Stimulated activated CD8-positive, alpha-beta memory T cell treated with anti-CD3 and anti-CD28 coated beads, Interleukin-12 subunit alpha, Interleukin-12 subunit beta, amount 100 ng/mL, for 24 hours (primary cell): Measurements from ENCODE around the gene ABCA7.
"Not testable (repeated sequence)": the region's sequence is repeated elsewhere in the genome, so short reads cannot be mapped to it uniquely, and the experiment has no call there.

ENCODE experiments used
- DNase-seq: peaks from one replicate; pipeline ENCODE4 v3.0.0-alpha.2; 2020; ENCODE audit errors: extremely low read depth

Gene ABCA7

DNA sequence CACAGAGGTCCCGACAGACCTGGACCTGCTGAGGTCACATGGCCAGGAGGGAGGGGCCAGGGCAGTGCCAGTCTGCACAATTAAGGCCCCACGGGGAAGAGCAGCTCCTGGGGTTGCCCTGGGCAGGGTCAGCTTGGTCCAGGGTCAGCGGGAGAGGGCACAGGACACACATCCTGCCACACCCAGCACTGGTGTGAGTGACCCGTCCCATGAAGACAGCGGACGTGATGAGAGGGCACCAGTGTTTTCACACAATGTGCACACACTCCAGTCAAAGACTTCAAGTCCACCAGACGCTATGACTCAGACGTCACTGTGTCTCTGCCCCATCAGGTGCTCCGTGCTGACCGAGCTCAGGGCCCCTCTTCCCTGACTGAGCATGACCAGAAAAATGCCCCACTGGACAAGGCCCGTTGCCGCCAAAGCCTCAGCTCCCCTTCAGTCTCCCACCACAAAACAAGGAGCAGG lies 23.2 kb upstream of the ABCA7 start:
- no peak for DNase-seq

DNA sequence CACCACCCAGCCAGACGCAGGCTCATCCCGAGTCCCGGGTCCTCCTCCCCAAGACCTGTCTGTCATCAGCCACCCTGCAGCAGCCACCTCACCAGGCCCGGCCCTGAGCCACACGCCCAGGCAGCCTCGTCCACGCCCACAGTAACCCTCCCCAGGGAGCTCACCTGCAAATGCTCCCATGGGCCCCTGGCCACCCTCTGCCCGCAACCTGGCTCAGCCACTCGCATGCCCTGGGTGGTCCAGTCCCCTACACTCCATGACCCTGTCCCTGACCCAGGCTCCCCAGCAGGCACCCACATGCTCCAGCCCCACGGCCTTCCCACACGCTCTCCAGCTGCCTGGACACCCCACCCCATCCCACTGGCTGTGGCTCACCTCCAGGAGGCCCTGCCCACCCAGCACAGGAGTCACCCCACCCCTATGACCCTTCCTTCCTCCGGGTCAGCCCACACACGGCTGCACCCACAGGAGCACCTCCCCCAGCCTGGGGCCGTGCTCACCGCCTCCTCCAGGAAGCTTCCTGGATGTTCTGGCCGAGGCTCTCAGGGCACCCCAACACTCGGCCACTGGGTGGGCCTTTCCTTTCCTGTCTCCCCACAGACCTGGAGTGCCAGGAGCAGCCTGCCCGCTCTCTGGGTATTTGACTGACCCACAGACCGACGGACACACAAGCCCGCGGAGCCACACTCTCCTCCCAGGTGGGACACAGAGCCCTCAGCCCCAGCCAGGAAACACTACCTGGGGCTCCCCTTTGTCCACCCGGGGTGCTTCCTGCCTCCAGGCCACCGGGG lies 22.6 kb upstream of the ABCA7 start:
- no peak for DNase-seq

DNA sequence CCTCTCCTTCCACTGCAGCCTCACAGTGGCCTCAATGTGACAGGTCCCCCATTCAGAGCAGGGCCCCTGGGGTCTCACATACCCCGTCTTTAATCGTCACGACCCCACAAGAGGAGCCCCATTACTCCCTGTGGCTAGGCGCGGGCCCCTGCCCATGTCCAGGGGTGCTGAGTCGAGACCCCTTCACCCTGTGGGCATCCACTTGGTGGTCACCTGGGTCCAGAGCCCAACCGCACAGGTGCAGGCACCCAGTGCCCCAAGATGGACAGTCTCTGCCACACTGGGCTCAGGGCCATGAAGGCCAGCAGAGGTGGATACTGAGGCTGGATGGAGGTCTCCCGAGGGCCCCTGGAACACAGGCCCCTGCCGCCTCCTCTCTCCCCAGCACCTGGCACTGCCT lies 22.0 kb upstream of the ABCA7 start:
- no peak for DNase-seq

DNA sequence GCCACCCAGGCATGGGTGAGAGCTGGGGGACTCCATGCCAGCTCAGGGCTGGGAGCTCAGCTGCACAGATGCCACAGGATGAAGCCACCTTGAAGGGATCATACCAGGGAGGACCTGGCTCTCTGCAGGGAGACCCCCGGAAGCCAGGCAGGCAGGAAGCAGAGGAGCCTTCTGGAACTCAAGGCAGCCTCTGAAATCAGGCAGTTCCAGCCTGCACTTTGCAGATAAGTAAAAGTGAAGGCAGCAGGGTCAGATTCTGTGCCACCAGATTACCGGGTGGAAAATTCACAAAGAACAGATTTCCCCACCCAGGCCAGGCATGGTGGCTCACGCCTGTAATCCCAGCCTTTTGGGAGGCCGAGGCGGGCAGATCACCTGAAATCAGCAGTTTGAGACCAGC lies 21.5 kb upstream of the ABCA7 start:
- no peak for DNase-seq

DNA sequence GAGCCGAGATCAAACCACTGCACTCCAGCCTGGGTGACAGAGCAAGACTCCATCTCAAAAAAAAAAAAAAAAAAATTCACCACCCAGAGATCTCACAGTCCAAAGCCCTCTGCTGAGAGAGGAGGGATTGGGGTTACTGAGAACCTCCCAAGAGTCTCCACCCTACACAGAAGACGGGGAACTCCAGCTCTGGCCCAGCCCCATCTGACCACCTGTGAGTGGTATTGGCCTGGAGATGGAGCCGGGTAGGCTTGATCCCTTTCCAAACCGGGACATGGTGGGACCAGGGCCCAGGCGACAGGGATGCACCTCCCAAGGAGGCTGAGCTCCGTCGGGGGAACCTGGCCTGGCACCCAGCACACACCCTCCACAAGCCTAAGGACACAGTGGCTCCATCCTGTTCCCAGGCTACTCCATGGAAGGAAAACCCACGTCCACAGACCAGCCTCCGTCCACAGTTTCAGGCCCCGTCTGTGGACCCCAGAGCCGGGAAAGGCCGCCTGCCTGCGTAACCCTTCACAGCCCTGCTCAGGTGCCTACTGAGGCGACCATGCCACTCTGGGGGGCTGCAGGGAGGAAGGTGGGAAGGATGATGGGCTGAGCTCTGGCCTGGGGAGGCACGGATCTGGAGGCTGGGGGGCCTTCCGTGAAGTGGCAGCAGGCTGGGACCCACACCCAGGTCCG lies 20.8 kb upstream of the ABCA7 start:
- DNase-seq = no peak

DNA sequence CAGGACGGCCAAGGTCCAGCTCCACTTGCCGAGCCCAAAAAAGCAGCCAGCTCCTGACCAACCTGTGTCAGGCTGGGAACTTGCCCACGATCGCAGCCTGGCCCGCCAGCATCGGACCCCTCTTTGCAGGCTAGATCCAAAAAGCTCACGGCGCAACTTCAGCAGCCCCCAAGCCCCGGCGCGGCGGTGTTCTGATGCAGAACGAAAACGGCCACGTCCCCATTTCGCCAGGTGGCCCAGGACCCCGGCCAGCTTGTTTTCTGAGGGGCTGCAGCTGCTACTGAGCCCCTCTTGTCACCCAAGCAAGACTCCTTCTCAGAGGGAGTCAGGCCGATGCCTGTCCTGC lies 20.3 kb upstream of the ABCA7 start:
- DNase-seq = no peak

DNA sequence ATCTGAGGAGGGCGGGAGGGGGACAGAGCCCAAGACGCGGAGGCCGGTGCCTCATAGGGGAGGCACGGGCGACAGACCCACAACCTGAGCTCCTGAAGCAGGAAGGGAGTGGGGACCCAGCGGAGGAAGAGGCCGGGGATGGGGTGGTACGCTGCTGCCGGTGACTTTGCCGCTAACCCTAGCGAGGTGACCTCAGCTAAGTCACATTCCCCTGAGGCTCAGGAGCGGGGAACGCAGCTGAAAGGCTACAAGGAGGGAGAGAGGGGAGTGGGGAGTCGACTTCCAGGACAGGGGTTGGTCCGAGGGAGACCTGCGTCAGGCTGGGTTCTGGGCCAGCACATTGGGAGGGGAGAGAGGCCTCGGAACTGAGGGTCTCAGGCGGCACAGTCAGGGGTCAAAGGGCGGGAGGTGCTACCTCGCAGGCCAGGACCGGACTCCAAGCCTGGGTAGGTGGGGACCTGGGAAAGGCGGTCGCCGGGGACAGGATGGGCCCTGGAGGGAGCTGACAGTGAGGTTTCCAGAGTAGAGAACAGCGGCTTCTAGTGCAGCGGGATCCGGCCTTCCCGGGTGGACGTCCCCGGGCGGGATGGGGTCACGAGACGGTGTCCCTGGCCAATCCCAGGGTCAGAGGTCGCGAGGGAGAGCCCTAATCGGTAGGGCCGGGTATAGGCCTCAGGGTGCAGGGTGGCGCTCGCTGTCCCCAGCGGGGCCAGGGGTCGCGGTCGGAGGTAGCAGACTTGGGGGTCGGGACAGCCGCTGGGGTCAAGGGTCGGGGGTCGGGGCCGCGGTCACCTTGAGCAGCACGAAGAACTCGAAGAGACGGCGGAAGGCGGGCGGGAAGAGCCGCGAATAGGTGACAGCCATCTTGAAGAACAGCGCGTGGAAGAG lies 19.7 kb upstream of the ABCA7 start:
- DNase-seq = no peak

DNA sequence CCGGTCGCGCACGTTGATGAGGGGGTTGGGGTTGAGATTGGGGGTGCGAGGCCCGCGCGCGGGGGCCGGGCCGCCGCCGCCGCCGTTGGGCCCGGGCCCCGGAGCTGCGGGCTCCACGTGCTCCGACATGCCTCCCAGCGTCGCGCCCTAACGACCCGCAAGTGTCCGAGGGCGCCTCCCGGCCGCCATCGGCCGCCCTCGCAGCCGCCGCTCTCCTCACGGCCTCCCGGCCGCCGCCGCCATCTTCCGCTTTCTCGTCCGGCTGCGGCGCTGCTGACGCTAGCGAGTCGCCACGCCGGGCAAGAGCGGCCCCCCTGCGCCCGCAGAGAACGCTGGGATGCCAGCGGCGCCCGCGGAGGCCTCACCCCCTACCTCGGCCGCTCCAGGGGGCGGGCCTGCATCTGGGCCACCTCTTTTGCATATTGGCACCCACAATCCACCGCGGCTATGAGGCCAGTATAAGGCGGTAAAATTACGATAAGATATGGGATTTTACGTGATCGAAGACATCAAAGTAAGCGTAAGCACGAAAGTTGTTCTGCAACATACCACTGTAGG lies 19.0 kb upstream of the ABCA7 start, which contains the start of gene TMEM259:
TSS of gene TMEM259 (minus strand) at position 256 of the 558 bp plus-strand sequence. CDS start at position 129, 127 bp downstream.
- peak; percentile 92 for DNase-seq

DNA sequence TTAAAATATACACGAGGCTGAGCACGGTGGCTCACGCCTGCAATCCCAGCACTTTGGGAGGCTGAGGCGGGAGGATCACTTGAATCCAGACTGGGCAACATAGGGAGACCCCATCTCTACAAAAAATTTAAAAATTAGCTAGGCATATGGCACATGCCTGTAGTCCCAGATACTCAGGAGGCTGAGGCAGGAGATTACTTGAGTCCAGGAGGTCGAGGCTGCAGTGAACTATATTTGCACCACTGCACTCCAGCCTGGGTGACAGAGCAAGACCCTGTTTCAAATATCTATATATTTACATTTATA lies 16.1 kb upstream of the ABCA7 start:
- DNase-seq = not testable (repeated sequence)

DNA sequence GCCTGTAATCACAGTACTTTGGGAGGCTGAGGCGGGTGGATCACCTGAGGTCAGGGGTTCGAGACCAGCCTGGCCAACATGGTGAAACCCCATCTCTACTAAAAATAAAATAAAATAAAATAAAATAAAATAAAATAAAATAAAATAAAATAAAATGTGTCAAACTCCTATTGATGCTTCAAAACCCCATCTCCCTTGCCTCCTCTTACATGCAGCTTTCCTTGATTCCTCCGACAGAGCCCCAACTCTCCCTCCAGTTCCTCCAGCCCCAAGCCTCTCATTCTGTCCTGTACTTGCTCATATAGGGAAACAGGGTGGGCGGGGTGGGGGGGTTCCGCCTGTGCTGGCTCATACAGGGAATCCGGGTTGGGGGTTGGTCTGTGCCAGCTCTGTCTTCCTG lies 14.8 kb upstream of the ABCA7 start:
- not testable (repeated sequence) for DNase-seq

DNA sequence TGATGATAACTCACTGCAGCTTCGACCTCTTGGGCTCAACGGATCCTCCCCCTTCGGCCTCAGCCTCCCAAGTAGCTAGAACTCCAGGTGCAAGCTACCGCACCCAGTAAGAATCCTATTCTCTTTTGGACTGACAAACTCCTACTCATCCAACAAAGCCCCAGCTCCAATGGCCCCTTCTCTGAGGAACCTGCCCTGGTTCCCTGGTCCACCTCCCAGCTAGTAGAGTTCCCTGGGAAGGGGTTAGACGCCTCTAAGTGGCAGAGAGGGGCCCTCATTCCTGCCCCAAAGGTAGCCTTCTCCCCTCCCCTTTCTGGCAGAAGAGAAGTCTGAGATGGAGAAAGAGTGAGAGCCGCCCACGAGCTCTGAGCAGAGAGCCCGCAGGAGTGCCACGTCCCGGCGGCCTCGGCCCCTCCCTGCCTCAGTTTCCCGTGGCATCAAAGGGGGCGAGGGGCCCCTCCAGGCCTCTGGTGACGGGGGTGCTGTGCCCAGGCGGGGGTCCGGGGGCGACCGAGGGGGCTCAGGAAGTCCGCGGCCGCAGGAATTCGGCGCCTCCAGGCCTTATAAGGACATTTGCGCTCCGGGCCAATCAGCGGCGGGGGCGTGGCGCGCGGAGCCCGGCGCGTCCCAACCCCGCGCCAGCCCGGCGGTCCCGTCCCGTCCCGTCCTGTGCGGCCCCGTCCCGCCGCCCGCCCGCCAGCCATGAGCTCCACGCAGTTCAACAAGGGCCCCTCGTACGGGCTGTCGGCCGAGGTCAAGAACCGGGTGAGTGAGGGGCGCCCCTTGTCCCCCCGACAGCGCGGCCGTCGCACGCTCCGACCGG lies 13.7 kb upstream of the ABCA7 start, which contains the start of gene CNN2:
TSS of gene CNN2 (plus strand) at position 649 of the 823 bp plus-strand sequence. CDS start at position 703, 54 bp downstream.
- DNase-seq = no peak

DNA sequence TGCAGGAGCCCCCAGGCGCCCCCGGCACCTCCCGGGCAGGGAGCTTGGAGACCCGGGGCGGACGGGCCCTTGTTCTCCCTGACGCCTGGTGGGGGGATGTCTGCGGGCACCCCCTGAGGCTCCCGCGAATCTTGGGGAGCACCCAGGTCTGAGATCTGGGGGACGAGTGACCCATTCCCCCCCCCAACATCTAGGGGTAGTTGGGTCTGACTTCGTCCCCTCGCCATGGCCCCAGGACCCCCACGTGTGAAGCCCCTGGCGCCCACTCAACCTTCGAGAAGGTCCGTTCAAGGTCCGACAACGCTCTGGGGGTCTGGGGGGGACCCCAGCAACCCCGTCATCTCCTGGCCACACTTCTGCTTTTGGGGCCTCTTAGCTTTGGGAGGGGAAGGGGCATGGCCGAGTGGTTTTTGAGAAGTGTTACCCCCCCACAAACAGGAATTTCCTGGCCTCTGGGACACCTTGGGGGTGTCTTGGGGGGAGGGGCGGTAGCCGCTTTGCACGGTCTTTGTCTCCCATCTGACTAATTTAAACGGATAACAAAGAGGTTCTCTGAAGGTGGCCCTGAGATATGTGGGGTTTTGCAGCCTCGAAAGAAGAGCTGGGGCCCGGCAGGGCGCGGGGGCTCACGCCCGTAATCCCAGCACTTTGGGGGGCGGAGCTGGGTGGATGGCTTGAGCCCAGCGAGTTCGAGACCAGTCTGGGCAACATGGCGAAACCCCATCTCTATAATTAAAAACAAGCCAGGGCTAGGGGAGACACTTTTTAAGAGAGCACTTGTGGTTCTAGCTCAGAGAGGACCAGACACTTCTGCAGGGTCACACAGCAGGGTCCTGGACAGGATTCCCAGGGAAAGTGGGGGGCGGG lies 12.9 kb upstream of the ABCA7 start:
- no peak for DNase-seq

DNA sequence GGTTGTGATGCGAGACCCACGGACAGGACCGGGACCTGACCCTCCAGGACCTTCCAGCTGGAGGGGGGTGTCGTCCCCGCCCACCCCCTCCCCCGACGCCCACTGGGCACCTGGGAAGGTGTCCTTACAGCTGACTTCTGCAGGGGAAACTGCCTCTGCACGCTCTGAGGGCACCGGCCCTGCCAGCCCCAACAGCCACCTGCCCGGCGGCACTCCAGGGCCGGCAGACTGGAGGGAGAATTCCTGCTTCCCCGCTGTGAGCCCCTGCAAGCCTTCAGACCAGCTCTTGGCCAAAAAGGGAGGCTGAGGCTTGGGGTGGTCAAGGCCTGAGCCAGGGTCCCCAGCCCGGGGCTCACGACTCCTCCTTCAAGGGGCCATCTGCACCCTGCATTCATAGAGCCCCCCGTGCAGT lies 12.3 kb upstream of the ABCA7 start:
- no peak for DNase-seq

DNA sequence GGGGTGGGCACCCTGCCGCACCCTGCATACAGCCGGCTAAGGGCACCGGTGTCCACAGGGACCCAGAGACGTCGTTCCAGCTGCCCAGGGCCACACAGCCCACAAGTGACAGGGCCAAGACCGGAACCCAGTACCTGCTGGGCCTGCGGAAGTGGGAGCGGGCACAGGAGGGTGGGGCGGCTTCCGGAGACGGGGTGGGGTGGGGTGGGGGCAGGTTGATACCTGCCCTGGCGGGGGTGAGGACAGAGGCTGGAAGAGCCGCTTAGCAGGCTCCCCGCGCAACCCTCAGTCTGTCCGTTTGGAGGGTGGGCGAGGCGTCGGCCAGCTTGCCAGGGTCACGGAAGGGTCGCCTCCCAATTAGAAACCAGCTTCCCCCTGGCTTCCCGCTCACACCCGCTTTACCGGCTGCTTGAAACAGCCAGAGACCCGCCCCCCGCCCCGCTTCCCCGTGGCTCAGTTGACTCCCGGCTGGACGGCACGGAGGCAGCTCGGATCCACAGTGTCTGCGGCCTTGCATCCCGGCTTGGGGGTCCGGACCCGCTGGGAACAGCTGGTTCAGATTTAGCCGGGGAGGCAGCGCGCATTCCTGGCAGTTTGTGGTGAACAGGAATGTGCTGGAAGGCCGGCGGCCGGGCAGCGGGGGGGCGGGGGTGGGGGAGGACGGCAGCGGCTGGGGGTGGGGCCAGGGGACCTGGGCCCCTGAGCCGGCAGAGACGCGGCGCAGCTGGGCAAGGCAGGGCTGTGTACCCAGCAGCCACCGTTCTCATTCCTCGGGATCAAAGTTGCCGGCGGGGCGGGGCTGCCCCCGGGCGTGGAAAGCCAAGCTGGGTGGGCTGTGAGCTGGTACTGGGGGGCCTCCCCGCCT lies 11.6 kb upstream of the ABCA7 start:
- no peak for DNase-seq

DNA sequence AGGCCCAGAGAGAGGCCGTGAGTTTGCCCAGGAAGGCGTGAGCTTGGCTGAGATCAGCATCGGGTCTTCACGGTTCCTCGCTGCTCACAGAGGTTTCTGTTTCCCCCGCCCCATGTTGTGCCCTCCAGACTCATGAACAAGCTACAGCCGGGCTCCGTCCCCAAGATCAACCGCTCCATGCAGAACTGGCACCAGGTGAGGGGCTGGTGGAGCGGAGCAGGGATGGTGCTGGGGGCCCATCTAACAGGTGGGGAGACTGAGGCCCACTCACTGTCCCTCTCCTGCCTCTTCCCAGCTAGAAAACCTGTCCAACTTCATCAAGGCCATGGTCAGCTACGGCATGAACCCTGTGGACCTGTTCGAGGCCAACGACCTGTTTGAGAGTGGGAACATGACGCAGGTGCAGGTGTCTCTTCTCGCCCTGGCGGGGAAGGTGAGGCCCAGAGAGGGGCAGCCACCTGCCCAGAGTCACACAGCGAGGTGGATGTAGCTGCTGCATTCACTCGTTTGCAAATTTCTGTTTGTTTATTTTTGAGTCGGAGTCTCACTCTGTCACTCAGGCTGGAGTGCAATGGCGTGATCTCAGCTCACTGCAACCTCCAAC lies 7.5 kb upstream of the ABCA7 start:
- no peak for DNase-seq

DNA sequence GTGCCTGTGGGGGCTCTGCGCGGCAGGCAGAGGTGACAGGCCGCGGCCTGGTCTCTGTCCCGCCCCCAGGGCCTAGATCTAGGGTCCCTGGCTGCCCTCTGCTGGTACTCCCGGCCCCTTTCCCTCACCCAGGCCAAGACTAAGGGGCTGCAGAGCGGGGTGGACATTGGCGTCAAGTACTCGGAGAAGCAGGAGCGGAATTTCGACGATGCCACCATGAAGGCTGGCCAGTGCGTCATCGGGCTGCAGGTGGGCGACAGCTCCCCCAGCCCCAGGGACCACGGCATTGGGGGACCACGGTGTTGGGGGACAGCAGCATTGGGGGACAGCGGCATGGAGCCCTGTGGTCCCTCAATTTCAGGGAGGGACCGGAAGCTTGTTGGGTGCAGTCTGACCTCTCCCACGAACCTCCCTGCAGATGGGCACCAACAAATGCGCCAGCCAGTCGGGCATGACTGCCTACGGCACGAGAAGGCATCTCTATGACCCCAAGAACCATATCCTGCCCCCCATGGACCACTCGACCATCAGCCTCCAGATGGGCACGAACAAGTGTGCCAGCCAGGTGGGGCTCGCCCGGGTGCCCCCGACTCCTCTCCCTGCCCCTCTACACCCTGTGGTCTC lies 3.8 kb upstream of the ABCA7 start:
- no peak for DNase-seq

DNA sequence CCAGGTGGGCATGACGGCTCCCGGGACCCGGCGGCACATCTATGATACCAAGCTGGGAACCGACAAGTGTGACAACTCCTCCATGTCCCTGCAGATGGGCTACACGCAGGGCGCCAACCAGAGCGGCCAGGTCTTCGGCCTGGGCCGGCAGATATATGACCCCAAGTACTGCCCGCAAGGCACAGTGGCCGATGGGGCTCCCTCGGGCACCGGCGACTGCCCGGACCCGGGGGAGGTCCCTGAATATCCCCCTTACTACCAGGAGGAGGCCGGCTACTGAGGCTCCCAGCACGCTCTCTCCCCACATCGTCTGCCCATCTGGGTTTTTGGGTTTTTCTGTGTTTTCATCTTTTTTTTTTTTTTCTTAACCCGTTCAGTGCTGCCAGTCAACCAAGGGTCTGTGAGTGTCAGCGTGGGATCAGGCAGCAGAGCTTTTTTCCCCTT lies 2.3 kb upstream of the ABCA7 start:
- DNase-seq = no peak

DNA sequence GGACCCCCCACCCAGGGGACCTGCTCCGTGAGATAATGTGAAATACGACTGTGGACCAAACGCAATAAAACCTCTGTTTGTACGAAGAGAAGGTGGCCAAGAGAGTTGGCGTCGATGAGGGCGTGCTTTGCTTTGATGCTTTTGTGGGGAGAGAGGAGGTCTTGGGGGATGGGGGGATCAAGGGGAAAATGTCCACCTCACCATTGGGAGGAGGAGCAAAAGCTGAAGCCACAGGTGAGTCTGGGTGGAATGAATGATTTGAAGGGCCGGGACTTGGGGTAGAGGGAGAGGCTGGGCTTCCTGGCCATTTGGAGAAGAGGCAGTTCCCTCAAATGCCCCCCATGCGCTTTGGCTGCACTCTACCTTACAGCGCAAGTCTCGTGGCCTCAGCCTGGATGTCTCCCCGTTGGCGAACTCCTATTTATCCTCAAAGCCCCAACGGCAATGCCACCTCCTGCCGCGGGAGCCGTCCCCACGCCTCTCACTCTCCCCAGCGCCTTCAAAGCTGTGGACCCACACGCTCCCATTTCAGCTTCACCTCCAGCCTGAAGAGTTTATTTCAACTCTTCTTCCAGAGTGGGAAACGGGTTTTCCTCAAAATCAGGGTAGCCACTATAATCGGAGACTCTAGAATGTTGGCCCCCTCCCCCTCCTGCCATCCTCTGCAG lies 795 bp upstream of the ABCA7 start:
- no peak for DNase-seq
